ENCODE data around the gene MCTP2. TPM values are rescaled to one million over a fixed set of nuclear protein-coding genes. Genes with fewer than 3 reads are reported as not detected.

Gene MCTP2
- total RNA-seq, 1 donor from 2014 or later = 35.3 TPM

DNA sequence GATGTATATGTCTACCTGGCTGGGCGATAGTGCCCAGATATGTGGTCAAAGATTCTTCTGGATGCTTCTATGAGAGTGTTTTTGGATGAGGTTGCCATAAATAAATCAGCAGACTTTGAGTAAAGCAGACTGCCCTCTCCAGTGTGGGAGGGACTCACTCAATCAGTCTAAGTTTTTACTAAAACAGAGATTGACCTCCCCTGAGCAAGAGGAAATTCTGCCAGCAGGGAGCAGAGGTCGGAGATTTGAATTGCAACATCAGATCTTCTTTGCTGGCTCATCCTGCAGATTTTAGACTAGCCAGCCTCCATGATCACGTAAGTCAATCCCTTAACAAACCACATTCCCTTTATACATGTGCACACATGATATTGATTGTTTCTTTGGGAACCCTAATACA is 300.9 kb downstream of the MCTP2 start:
- TF ChIP-seq, protein P1, sequence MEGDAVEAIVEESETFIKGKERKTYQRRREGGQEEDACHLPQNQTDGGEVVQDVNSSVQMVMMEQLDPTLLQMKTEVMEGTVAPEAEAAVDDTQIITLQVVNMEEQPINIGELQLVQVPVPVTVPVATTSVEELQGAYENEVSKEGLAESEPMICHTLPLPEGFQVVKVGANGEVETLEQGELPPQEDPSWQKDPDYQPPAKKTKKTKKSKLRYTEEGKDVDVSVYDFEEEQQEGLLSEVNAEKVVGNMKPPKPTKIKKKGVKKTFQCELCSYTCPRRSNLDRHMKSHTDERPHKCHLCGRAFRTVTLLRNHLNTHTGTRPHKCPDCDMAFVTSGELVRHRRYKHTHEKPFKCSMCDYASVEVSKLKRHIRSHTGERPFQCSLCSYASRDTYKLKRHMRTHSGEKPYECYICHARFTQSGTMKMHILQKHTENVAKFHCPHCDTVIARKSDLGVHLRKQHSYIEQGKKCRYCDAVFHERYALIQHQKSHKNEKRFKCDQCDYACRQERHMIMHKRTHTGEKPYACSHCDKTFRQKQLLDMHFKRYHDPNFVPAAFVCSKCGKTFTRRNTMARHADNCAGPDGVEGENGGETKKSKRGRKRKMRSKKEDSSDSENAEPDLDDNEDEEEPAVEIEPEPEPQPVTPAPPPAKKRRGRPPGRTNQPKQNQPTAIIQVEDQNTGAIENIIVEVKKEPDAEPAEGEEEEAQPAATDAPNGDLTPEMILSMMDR (IDR thresholded peaks at IDR 0.05) = no peak
- Histone ChIP-seq H3K27me3 (no peaks in the 10 kb centered on the region), H3K9me3 (no peaks in the 10 kb centered on the region), H3K4me3 (no peak overlapping the region), H3K36me3 (no peaks in the 10 kb centered on the region), H3K4me1 (no peaks in the 10 kb centered on the region), H3K27ac (no peak overlapping the region)
- no peak for ATAC-seq
- DNase-seq = no peak
- intact Hi-C loops (cut with DNase I) = no loop called here
